GM21786 (cell line): ENCODE measurements around the gene CACNA2D2.

Experiments
- ATAC-seq: cut with Tn5 transposase; IDR thresholded peaks from one replicate; pipeline ENCODE4 v1.9.1; 2021; ENCODE audit not compliant: unreplicated experiment

The CACNA2D2 gene

GRCh38 chr3:50405249-50405648 is 98.2 kb downstream of the CACNA2D2 start:
- ATAC-seq: no peak

GRCh38 chr3:50401978-50402595 is 101.3 kb downstream of the CACNA2D2 start:
- ATAC-seq: no peak

GRCh38 chr3:50396502-50396901 is 106.9 kb downstream of the CACNA2D2 start:
- no peak for ATAC-seq

- no peak for ATAC-seq
These were observed 108.2 kb downstream of the CACNA2D2 start for GRCh38 chr3:50395070-50395860.

GRCh38 chr3:50393061-50393460 is 110.4 kb downstream of the CACNA2D2 start:
- ATAC-seq: no peak

- ATAC-seq: no peak
These were observed 111.2 kb downstream of the CACNA2D2 start for GRCh38 chr3:50392101-50392715.

GRCh38 chr3:50390508-50391224 is 112.8 kb downstream of the CACNA2D2 start:
- ATAC-seq: no peak

- no peak for ATAC-seq
These were observed 114.0 kb downstream of the CACNA2D2 start for GRCh38 chr3:50389414-50389767.

- ATAC-seq: no peak
These were observed 114.6 kb downstream of the CACNA2D2 start for GRCh38 chr3:50388720-50389413.

GRCh38 chr3:50388016-50388719 is 115.3 kb downstream of the CACNA2D2 start:
- no peak for ATAC-seq

- ATAC-seq: no peak
These were observed 117.7 kb downstream of the CACNA2D2 start for GRCh38 chr3:50385754-50386153.

GRCh38 chr3:50383750-50384149 is 119.7 kb downstream of the CACNA2D2 start:
- no peak for ATAC-seq

GRCh38 chr3:50382722-50383121 is 120.7 kb downstream of the CACNA2D2 start:
- no peak for ATAC-seq

GRCh38 chr3:50381383-50381782 is 122.1 kb downstream of the CACNA2D2 start:
- no peak for ATAC-seq

GRCh38 chr3:50380405-50381085 is 122.9 kb downstream of the CACNA2D2 start:
- ATAC-seq: no peak

- no peak for ATAC-seq
These were observed 124.7 kb downstream of the CACNA2D2 start for GRCh38 chr3:50378757-50379156.

- no peak for ATAC-seq
These were observed 125.4 kb downstream of the CACNA2D2 start for GRCh38 chr3:50378024-50378423.

GRCh38 chr3:50375258-50375931 is 128.0 kb downstream of the CACNA2D2 start:
- no peak for ATAC-seq
